Esophagus (tissue), 2 donors: ENCODE measurements around the gene ABI3BP. TPM values are rescaled to one million over a fixed set of nuclear protein-coding genes. Genes with fewer than 3 reads are reported as not detected.

Source experiments
- H3K27ac ChIP-seq, 2 donors: one replicate each; pipeline ENCODE4 v1.5.1; 2013; ENCODE audit warnings: low read depth in 2 of 2, mild to moderate bottlenecking in 2 of 2, inconsistent platforms in 1 of 2, low read length in 1 of 2, moderate library complexity in 1 of 2
- H3K27me3 ChIP-seq, 2 donors: one replicate each; pipeline ENCODE4 v1.6.1; 2013; ENCODE audit warnings: low read length in 2 of 2, control low read depth in 1 of 2, mild to moderate bottlenecking in 1 of 2; ENCODE audit not compliant: insufficient read depth in 2 of 2, control insufficient read depth in 1 of 2
- H3K36me3 ChIP-seq, 2 donors: one replicate each; pipeline ENCODE4 v1.6.1; 2013; ENCODE audit warnings: low read length in 1 of 2; ENCODE audit not compliant: control insufficient read depth in 2 of 2, insufficient read depth in 2 of 2
- H3K4me1 ChIP-seq, 2 donors: one replicate each; pipeline ENCODE4 v1.6.1; 2013; ENCODE audit warnings: low read length in 1 of 2; ENCODE audit not compliant: control insufficient read depth in 2 of 2, insufficient read depth in 2 of 2
- H3K4me3 ChIP-seq, 2 donors: one replicate each; pipeline ENCODE4 v1.5.1; 2013; ENCODE audit warnings: low read length in 2 of 2, mild to moderate bottlenecking in 2 of 2, low read depth in 1 of 2, moderate library complexity in 1 of 2
- H3K9me3 ChIP-seq, 2 donors: one replicate each; pipeline ENCODE4 v1.6.1; 2013; ENCODE audit warnings: mild to moderate bottlenecking in 2 of 2, low read depth in 1 of 2, low read length in 1 of 2, moderate library complexity in 1 of 2; ENCODE audit not compliant: control insufficient read depth in 2 of 2, insufficient read depth in 1 of 2
- WGBS, 2 donors: extraction: QIAGEN DNeasy Blood & Tissue Kit; methylation state at CpG; one replicate each; pipeline ENCODE4 v1.1.7; 2013; 5-methylcytosine and 5-hydroxymethylcytosine counted together
- polyA plus RNA-seq, 2 donors: library from polyadenylated mRNA; stranded (reverse); fragments of 200-250 nt; gene quantifications; one replicate each; pipeline ENCODE4 v1.2.3, GENCODE V29; 2013
- donor health status: healthy with polysubstance abuse.
- donor health status: Bipolar disorder and iron deficiency.

Gene ABI3BP
- polyA plus RNA-seq, 2 donors = 2.1 to 4.0 TPM

GRCh38 chr3:100706365-100706764, 286.9 kb downstream of the ABI3BP start:
- Histone ChIP-seq H3K4me1 (no peaks in the 10 kb centered on the region), H3K27me3 (no peaks in the 10 kb centered on the region), H3K36me3 (no peaks in the 10 kb centered on the region), H3K9me3 (no peaks in the 10 kb centered on the region), H3K27ac (no peak overlapping the region), H3K4me3 (no peak overlapping the region)
- WGBS, 2 donors = 45 to 63% methylated on average over 3 of the region's 3 CpGs

- H3K36me3 ChIP-seq = no peaks in the 10 kb centered on the region
- no peaks in the 10 kb centered on the region for H3K27me3 ChIP-seq
- WGBS, 2 donors = 77 to 80% methylated on average over 4 of the region's 4 CpGs
- H3K27ac ChIP-seq = no peak overlapping the region
- no peaks in the 10 kb centered on the region for H3K9me3 ChIP-seq
- H3K4me3 ChIP-seq = no peak overlapping the region
- no peaks in the 10 kb centered on the region for H3K4me1 ChIP-seq
These were observed 289.4 kb downstream of the ABI3BP start for GRCh38 chr3:100703865-100704264.

- Histone ChIP-seq H3K27ac (no peak overlapping the region), H3K4me3 (no peak overlapping the region), H3K9me3 (no peaks in the 10 kb centered on the region), H3K27me3 (no peaks in the 10 kb centered on the region), H3K4me1 (peaks cover 0 to under 1% of the 10 kb centered on the region in 2 donors), H3K36me3 (no peaks in the 10 kb centered on the region)
- 79 to 87% methylated on average over 5 of the region's 5 CpGs for WGBS, 2 donors
These were observed 290.3 kb downstream of the ABI3BP start for GRCh38 chr3:100702980-100703345.

GRCh38 chr3:100702082-100702979, 290.9 kb downstream of the ABI3BP start:
- H3K27ac ChIP-seq = no peak overlapping the region
- 52 to 68% methylated on average over 4 of the region's 4 CpGs for WGBS, 2 donors
- no peak overlapping the region for H3K4me3 ChIP-seq
- H3K27me3 ChIP-seq = no peaks in the 10 kb centered on the region
- H3K9me3 ChIP-seq = no peaks in the 10 kb centered on the region
- H3K36me3 ChIP-seq = no peaks in the 10 kb centered on the region
- peaks cover 0 to 2% of the 10 kb centered on the region in 2 donors for H3K4me1 ChIP-seq

- peaks cover 0 to 5% of the 10 kb centered on the region in 2 donors for H3K4me1 ChIP-seq
- H3K9me3 ChIP-seq = peaks cover 0 to 5% of the 10 kb centered on the region in 2 donors
- no peaks in the 10 kb centered on the region for H3K27me3 ChIP-seq
- no peak overlapping the region for H3K4me3 ChIP-seq
- H3K36me3 ChIP-seq = no peaks in the 10 kb centered on the region
- H3K27ac ChIP-seq = no peak overlapping the region
- WGBS, 2 donors = 87 to 91% methylated on average over 5 of the region's 5 CpGs
These were observed 292.5 kb downstream of the ABI3BP start for GRCh38 chr3:100700708-100701107.
